PC-9 (cell line): ENCODE data around the gene LAMB2.

Source experiments
- EZH2 ChIP-seq: fragments of 200-600 bp; sonication (generic); IDR thresholded peaks from 2 replicates; pipeline ENCODE4 v1.8.0; 2017; ENCODE audit warnings: antibody characterized with exemption, low read depth
- TF ChIP-seq, protein P1 (sequence below): fragments of 200-600 bp; sonication (generic); conservative IDR thresholded peaks from 2 replicates; pipeline ENCODE4 v1.6.1; 2017; ENCODE audit warnings: mixed run types, antibody characterized with exemption, mild to moderate bottlenecking, moderate library complexity

DNA sequence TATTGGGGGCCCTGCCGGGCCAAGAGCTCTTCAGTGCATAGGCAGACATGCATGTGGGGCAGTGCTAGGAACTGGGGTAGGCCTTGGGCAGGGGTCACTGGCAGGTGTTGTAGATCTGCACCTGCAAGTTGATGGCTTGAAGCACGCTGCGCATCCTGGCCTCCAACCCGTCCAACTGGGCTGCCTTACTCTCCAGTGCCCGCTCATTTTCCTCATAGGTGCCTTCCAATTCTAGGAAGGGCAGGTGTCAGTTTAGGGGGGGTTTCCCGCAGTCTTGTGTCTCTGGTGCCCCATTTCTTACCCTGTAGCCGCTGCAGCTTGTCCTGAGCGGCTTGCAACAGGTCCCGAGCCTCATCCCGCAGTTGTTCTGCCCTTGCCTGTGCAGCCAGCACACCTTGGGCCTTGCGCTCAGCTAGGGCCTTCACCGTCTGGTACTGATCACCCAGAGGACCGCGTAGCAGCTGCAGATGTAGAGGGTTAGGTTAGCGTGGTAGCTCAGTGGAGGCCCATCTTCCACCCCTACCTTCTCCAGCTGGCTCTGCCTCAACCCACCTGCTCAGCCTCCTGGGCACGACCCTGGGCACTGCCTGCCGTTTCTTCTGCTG lies 11.6 kb downstream of the LAMB2 start:
- TF ChIP-seq, protein P1, sequence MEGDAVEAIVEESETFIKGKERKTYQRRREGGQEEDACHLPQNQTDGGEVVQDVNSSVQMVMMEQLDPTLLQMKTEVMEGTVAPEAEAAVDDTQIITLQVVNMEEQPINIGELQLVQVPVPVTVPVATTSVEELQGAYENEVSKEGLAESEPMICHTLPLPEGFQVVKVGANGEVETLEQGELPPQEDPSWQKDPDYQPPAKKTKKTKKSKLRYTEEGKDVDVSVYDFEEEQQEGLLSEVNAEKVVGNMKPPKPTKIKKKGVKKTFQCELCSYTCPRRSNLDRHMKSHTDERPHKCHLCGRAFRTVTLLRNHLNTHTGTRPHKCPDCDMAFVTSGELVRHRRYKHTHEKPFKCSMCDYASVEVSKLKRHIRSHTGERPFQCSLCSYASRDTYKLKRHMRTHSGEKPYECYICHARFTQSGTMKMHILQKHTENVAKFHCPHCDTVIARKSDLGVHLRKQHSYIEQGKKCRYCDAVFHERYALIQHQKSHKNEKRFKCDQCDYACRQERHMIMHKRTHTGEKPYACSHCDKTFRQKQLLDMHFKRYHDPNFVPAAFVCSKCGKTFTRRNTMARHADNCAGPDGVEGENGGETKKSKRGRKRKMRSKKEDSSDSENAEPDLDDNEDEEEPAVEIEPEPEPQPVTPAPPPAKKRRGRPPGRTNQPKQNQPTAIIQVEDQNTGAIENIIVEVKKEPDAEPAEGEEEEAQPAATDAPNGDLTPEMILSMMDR: no peak
- no peak for TF ChIP-seq EZH2
